Upper lobe of left lung (tissue), 4 donors: ENCODE data around the gene HPSE2.

ENCODE experiments used
- POLR2A ChIP-seq, 4 donors: fragments of 450-650 bp; IDR thresholded peaks; one replicate each; pipeline ENCODE4 v1.5.1; 2016 to 2017; ENCODE audit warnings: antibody characterized with exemption in 4 of 4, mild to moderate bottlenecking in 2 of 4
- POLR2AphosphoS5 ChIP-seq, 2 donors: sonication (generic); formaldehyde crosslinking; IDR thresholded peaks; one replicate each; pipeline ENCODE4 v1.5.1; 2017; ENCODE audit warnings: antibody characterized with exemption in 2 of 2
- TF ChIP-seq, protein P1 (sequence below), 6 experiments: fragments of 450-650 bp in 4 of 6; fragments of 200-600 bp in 2 of 6; sonication (generic) in 2 of 6; IDR thresholded peaks; one replicate each; pipeline ENCODE4 v1.5.1; 2016 to 2019; ENCODE audit warnings: antibody characterized with exemption in 6 of 6

DNA sequence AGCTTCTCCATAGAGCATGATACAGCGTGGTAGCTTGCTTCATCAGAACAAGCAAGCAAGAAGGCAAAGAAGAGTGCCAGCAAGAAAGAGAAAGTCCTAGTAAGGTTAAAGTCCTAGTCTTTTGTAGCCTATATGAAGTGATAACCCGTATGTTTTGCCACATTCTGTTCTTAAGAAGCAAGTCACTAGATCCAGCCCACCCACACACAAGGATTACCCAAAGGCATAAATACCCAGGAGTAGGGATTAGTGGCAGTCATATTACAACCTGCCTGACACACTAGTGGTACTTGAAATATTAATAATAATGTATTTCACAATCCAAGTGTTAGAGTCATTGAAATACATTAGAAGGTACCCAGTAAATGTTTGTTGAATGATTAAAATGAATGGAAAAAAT, 285.5 kb downstream of the HPSE2 start:
- TF ChIP-seq, protein P1, sequence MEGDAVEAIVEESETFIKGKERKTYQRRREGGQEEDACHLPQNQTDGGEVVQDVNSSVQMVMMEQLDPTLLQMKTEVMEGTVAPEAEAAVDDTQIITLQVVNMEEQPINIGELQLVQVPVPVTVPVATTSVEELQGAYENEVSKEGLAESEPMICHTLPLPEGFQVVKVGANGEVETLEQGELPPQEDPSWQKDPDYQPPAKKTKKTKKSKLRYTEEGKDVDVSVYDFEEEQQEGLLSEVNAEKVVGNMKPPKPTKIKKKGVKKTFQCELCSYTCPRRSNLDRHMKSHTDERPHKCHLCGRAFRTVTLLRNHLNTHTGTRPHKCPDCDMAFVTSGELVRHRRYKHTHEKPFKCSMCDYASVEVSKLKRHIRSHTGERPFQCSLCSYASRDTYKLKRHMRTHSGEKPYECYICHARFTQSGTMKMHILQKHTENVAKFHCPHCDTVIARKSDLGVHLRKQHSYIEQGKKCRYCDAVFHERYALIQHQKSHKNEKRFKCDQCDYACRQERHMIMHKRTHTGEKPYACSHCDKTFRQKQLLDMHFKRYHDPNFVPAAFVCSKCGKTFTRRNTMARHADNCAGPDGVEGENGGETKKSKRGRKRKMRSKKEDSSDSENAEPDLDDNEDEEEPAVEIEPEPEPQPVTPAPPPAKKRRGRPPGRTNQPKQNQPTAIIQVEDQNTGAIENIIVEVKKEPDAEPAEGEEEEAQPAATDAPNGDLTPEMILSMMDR (IDR thresholded peaks at IDR 0.05) = no peak
- TF ChIP-seq POLR2A (IDR thresholded peaks at IDR 0.05) (no peak), POLR2AphosphoS5 (IDR thresholded peaks at IDR 0.05) (no peak)
